Measurements from ENCODE around the gene TMEM231. TPM values are rescaled to one million over a fixed set of nuclear protein-coding genes. Genes with fewer than 3 reads are reported as not detected.
"Not testable (repeated sequence)": the region's sequence is repeated elsewhere in the genome, so short reads cannot be mapped to it uniquely, and the experiment has no call there.

Gene TMEM231
- total and polyA plus RNA-seq, 7 experiments from 2014 or later, result 1.3 to 3.9 (median 2.7) TPM

GRCh38 chr16:75591927-75592326, 35.9 kb upstream of the TMEM231 start:
- H3K36me3 Mint-ChIP-seq; DNase-seq; ATAC-seq; H3K27ac ChIP-seq (ENCODE audit: low read depth, low read length); H3K36me3 ChIP-seq (ENCODE audit: control insufficient read depth in 2 of 3, insufficient read depth in 3 of 3, low read length in 3 of 3); H3K27ac Mint-ChIP-seq; POLR2A ChIA-PET; H3K9me3 ChIP-seq (ENCODE audit: control insufficient read depth in 2 of 3, low read length in 3 of 3); H3K4me3 ChIP-seq (ENCODE audit: low read length); H3K27me3 ChIP-seq (ENCODE audit: control insufficient read depth in 2 of 2, insufficient read depth in 2 of 2, low read length in 2 of 2); H3K9me3 Mint-ChIP-seq; CTCF ChIA-PET; H3K4me1 ChIP-seq (ENCODE audit: control insufficient read depth in 2 of 2, insufficient read depth in 2 of 2, low read length in 2 of 2); intact Hi-C loops (cut with micrococcal nuclease); H3K4me3 Mint-ChIP-seq; H3K27me3 Mint-ChIP-seq: not testable (repeated sequence)
- H3K4me1 Mint-ChIP-seq, result peaks cover 0 to 14% (median 5%) of the 10 kb centered on the region in 7 donors

GRCh38 chr16:75590920-75591843, 35.1 kb upstream of the TMEM231 start:
- Mint-ChIP-seq H3K27me3 (no peaks in the 10 kb centered on the region), H3K27ac (peak overlapping the region in 1 of 9 donors; percentile 41), H3K9me3 (no peaks in the 10 kb centered on the region), H3K4me1 (peaks cover 0 to 14% (median 5%) of the 10 kb centered on the region in 7 donors), H3K4me3 (no peak overlapping the region), H3K36me3 (peaks cover 0 to 4% (median 1%) of the 10 kb centered on the region in 5 donors)
- Histone ChIP-seq H3K9me3 (ENCODE audit: control insufficient read depth in 2 of 3, low read length in 3 of 3) (no peaks in the 10 kb centered on the region), H3K27ac (ENCODE audit: low read depth, low read length) (no peak overlapping the region), H3K27me3 (ENCODE audit: control insufficient read depth in 2 of 2, insufficient read depth in 2 of 2, low read length in 2 of 2) (no peaks in the 10 kb centered on the region), H3K4me1 (ENCODE audit: control insufficient read depth in 2 of 2, insufficient read depth in 2 of 2, low read length in 2 of 2) (no peaks in the 10 kb centered on the region), H3K4me3 (ENCODE audit: low read length) (no peak overlapping the region), H3K36me3 (ENCODE audit: control insufficient read depth in 2 of 3, insufficient read depth in 3 of 3, low read length in 3 of 3) (peaks cover 0 to 6% (median 3%) of the 10 kb centered on the region in 3 experiments)
- no peak for ATAC-seq
- POLR2A ChIA-PET, result interaction anchor here (0.6 kb wide), 1 partner anchor 128 kb away, joined by 3 read pairs; no protein-coding TSS in a partner anchor
- DNase-seq, result no peak
- intact Hi-C loops (cut with micrococcal nuclease), result no loop called here
- CTCF ChIA-PET, result no interaction called here

- ATAC-seq, result no peak
Measured at GRCh38 chr16:75589306-75589705, 33.3 kb upstream of the TMEM231 start.

GRCh38 chr16:75588716-75589115, 32.7 kb upstream of the TMEM231 start:
- ChIA-PET POLR2A (interaction anchor here (0.9 kb wide), 1 partner anchor 22 kb away, joined by 4 read pairs; no protein-coding TSS in a partner anchor), CTCF (no interaction called here)
- Histone ChIP-seq H3K27ac (ENCODE audit: low read depth, low read length) (no peak overlapping the region), H3K4me3 (ENCODE audit: low read length) (no peak overlapping the region), H3K9me3 (ENCODE audit: control insufficient read depth in 2 of 3, low read length in 3 of 3) (no peaks in the 10 kb centered on the region), H3K36me3 (ENCODE audit: control insufficient read depth in 2 of 3, insufficient read depth in 3 of 3, low read length in 3 of 3) (peaks cover 0 to 3% (median under 1%) of the 10 kb centered on the region in 3 experiments), H3K27me3 (ENCODE audit: control insufficient read depth in 2 of 2, insufficient read depth in 2 of 2, low read length in 2 of 2) (no peaks in the 10 kb centered on the region), H3K4me1 (ENCODE audit: control insufficient read depth in 2 of 2, insufficient read depth in 2 of 2, low read length in 2 of 2) (no peaks in the 10 kb centered on the region)
- peaks cover 0 to 3% (median 0%) of the 10 kb centered on the region in 5 donors for H3K36me3 Mint-ChIP-seq
- H3K9me3 Mint-ChIP-seq, result no peaks in the 10 kb centered on the region
- peaks cover 0 to 4% (median 0%) of the 10 kb centered on the region in 7 donors for H3K4me1 Mint-ChIP-seq
- intact Hi-C loops (cut with micrococcal nuclease), result no loop called here
- H3K27me3 Mint-ChIP-seq, result no peaks in the 10 kb centered on the region
- peak overlapping the region in 1 of 9 donors; percentile 5 for H3K27ac Mint-ChIP-seq
- no peak for DNase-seq
- ATAC-seq, result no peak
- no peak overlapping the region for H3K4me3 Mint-ChIP-seq

More at GRCh38 chr16:75589306-75589705, 33.3 kb upstream of the TMEM231 start:
- Mint-ChIP-seq H3K9me3 (no peaks in the 10 kb centered on the region), H3K27ac (no peak overlapping the region), H3K4me1 (peaks cover 0 to 10% (median under 1%) of the 10 kb centered on the region in 7 donors), H3K4me3 (no peak overlapping the region), H3K27me3 (no peaks in the 10 kb centered on the region), H3K36me3 (peaks cover 0 to 3% (median 0%) of the 10 kb centered on the region in 5 donors)
- ChIA-PET POLR2A (no interaction called here), CTCF (no interaction called here)
- H3K9me3 ChIP-seq (ENCODE audit: control insufficient read depth in 2 of 3, low read length in 3 of 3), result no peaks in the 10 kb centered on the region
- no peaks in the 10 kb centered on the region for H3K27me3 ChIP-seq (ENCODE audit: control insufficient read depth in 2 of 2, insufficient read depth in 2 of 2, low read length in 2 of 2)
- intact Hi-C loops (cut with micrococcal nuclease), result no loop called here
- peaks cover 0 to 6% (median 3%) of the 10 kb centered on the region in 3 experiments for H3K36me3 ChIP-seq (ENCODE audit: control insufficient read depth in 2 of 3, insufficient read depth in 3 of 3, low read length in 3 of 3)
- H3K27ac ChIP-seq (ENCODE audit: low read depth, low read length), result no peak overlapping the region
- no peak overlapping the region for H3K4me3 ChIP-seq (ENCODE audit: low read length)
- DNase-seq, result no peak
- no peaks in the 10 kb centered on the region for H3K4me1 ChIP-seq (ENCODE audit: control insufficient read depth in 2 of 2, insufficient read depth in 2 of 2, low read length in 2 of 2)

- CTCF ChIA-PET, result no interaction called here
- H3K27me3 ChIP-seq (ENCODE audit: control insufficient read depth in 2 of 2, insufficient read depth in 2 of 2, low read length in 2 of 2), result no peaks in the 10 kb centered on the region
- Mint-ChIP-seq H3K9me3 (no peaks in the 10 kb centered on the region), H3K4me3 (no peak overlapping the region), H3K36me3 (peaks cover 0 to 11% (median 0%) of the 10 kb centered on the region in 5 donors), H3K27me3 (no peaks in the 10 kb centered on the region), H3K4me1 (peaks cover 0 to 4% (median 0%) of the 10 kb centered on the region in 7 donors), H3K27ac (peak overlapping the region in 5 of 9 donors; percentile 5 to 55 (median 23))
- H3K4me3 ChIP-seq (ENCODE audit: low read length), result no peak overlapping the region
- DNase-seq (no peak), ATAC-seq (no peak)
- POLR2A ChIA-PET, result no interaction called here
- H3K36me3 ChIP-seq (ENCODE audit: control insufficient read depth in 2 of 3, insufficient read depth in 3 of 3, low read length in 3 of 3), result peaks cover 0 to 8% (median 0%) of the 10 kb centered on the region in 3 experiments
- intact Hi-C loops (cut with micrococcal nuclease), result no loop called here
- H3K4me1 ChIP-seq (ENCODE audit: control insufficient read depth in 2 of 2, insufficient read depth in 2 of 2, low read length in 2 of 2), result no peaks in the 10 kb centered on the region
- H3K9me3 ChIP-seq (ENCODE audit: control insufficient read depth in 2 of 3, low read length in 3 of 3), result no peaks in the 10 kb centered on the region
- no peak overlapping the region for H3K27ac ChIP-seq (ENCODE audit: low read depth, low read length)
Measured at GRCh38 chr16:75584108-75584507, 28.1 kb upstream of the TMEM231 start.

- ATAC-seq (no peak), DNase-seq (no peak)
- Mint-ChIP-seq H3K27me3 (no peaks in the 10 kb centered on the region), H3K27ac (peak overlapping the region in 2 of 9 donors; percentile 45 to 62), H3K36me3 (peaks cover 0 to 30% (median 8%) of the 10 kb centered on the region in 5 donors), H3K4me3 (no peak overlapping the region), H3K9me3 (no peaks in the 10 kb centered on the region), H3K4me1 (peaks cover 0 to 15% (median 9%) of the 10 kb centered on the region in 7 donors)
- no peaks in the 10 kb centered on the region for H3K27me3 ChIP-seq (ENCODE audit: control insufficient read depth in 2 of 2, insufficient read depth in 2 of 2, low read length in 2 of 2)
- CTCF ChIA-PET, result interaction anchor here (0.8 kb wide), 1 partner anchor 40 kb away, joined by 4 read pairs; no protein-coding TSS in a partner anchor
- no peaks in the 10 kb centered on the region for H3K9me3 ChIP-seq (ENCODE audit: control insufficient read depth in 2 of 3, low read length in 3 of 3)
- POLR2A ChIA-PET, result interaction anchor here (1.1 kb wide), 1 partner anchor 12 kb away, joined by 4 read pairs; no protein-coding TSS in a partner anchor
- no peaks in the 10 kb centered on the region for H3K4me1 ChIP-seq (ENCODE audit: control insufficient read depth in 2 of 2, insufficient read depth in 2 of 2, low read length in 2 of 2)
- H3K27ac ChIP-seq (ENCODE audit: low read depth, low read length), result no peak overlapping the region
- intact Hi-C loops (cut with micrococcal nuclease), result loop anchor here in 1 of 2 donors (10.0 kb wide), 1 partner anchor 185 kb away; no protein-coding TSS in a partner anchor
- peaks cover 7 to 50% (median 17%) of the 10 kb centered on the region in 3 experiments for H3K36me3 ChIP-seq (ENCODE audit: control insufficient read depth in 2 of 3, insufficient read depth in 3 of 3, low read length in 3 of 3)
- no peak overlapping the region for H3K4me3 ChIP-seq (ENCODE audit: low read length)
Measured at GRCh38 chr16:75579281-75579834, 23.3 kb upstream of the TMEM231 start.
